D721Med (cell line): ENCODE measurements around the gene NECAB2.

Experiments used
- DNase-seq: peaks from one replicate; pipeline ENCODE4 v3.0.0; 2011; ENCODE audit warnings: low spot score; ENCODE audit not compliant: insufficient read length
- FAIRE-seq: peaks from 2 replicates; lab custom pipeline; 2011; peaks lifted over from hg19 to GRCh38; lab: Jason Lieb, UNC
- CTCF ChIP-seq: IDR thresholded peaks from 2 replicates; pipeline ENCODE4 v1.5.1; 2012; ENCODE audit warnings: mild to moderate bottlenecking, control low read depth; ENCODE audit not compliant: insufficient read depth; ENCODE audit errors: missing control alignments

Gene NECAB2

GRCh38 chr16:83942815-83943515 lies 25.1 kb upstream of the NECAB2 start:
- TF ChIP-seq CTCF = no peak
- FAIRE-seq = no peak
- DNase-seq = no peak

- FAIRE-seq = no peak
- no peak for TF ChIP-seq CTCF
- no peak for DNase-seq
Observed at GRCh38 chr16:83943516-83944050, 24.5 kb upstream of the NECAB2 start.

GRCh38 chr16:83945587-83945986 lies 22.5 kb upstream of the NECAB2 start:
- no peak for DNase-seq
- FAIRE-seq = no peak
- TF ChIP-seq CTCF = no peak

GRCh38 chr16:83946154-83946780 lies 21.8 kb upstream of the NECAB2 start:
- no peak for TF ChIP-seq CTCF
- FAIRE-seq = no peak
- no peak for DNase-seq

- DNase-seq = no peak
Observed at GRCh38 chr16:83946781-83947566, 21.1 kb upstream of the NECAB2 start.

GRCh38 chr16:83947642-83948234 lies 20.3 kb upstream of the NECAB2 start:
- no peak for DNase-seq
- no peak for TF ChIP-seq CTCF
- no peak for FAIRE-seq

More at GRCh38 chr16:83946781-83947566, 21.1 kb upstream of the NECAB2 start:
- no peak for FAIRE-seq
- no peak for TF ChIP-seq CTCF
